NCI-H2196 (cell line): Measurements from ENCODE around the gene LARP1.
"Not testable (repeated sequence)": the region's sequence is repeated elsewhere in the genome, so short reads cannot be mapped to it uniquely, and the experiment has no call there.

Source experiments
- DNase-seq: peaks from one replicate; lab custom pipeline; 2025; ENCODE audit not compliant: unreplicated experiment; lab: John Stamatoyannopoulos, UW

LARP1 gene

DNA sequence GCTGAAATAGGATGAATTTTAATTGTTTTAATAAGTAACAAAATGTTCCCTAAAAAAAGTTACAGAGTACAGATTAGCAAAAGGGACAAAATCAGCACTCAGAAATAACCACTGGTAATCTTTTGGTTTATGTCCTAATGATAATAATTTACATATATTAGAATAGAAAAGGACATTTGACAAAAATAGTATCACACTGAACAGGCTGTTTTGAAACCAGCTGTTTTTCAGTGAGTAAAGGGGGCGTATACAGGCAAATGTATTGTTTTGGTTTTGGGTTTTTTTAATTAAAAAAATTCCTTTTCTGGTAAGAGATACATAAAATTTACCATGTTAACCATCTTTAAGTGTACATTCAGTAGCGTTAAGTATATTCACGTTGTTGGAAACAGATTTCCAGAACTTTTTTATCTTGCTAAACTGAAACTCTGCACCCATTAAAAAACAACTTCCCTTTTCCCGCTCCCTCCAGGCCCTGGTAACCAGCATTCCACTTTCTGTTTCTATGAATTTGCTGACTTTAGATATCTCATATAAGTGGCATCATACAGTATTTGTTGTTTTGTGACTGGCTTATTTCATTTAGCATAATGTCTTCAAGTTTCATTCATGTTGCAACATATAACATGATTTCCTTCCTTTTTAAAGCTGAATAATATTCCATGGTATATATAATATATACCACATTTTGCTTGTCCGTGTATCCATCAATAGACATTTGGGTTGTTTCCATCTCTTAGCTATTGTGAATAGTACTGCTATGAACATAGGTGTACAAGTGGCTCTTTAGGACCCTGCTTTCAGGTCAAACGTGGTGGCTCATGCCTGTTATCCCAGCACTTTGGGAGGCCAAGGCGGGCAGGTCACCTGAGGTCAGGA is 20.6 kb upstream of the LARP1 start:
- DNase-seq = no peak

DNA sequence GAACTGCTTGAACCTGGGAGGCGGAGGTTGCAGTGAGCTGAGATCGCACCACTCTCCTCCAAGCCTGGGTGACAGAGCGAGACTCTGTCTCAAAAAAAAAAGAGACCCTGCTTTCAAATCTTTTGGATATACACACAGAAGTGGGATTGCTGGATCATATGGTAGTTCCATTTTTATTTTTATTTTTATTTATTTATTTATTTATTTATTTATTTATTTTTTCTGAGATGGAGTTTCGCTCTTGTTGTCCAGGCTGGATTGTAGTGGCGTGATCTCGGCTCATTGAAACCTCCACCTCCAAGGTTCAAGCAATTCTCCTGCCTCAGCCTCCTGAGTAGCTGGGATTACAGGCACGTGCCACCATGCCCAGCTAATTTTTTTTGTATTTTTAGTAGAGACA is 19.8 kb upstream of the LARP1 start:
- DNase-seq = not testable (repeated sequence)

DNA sequence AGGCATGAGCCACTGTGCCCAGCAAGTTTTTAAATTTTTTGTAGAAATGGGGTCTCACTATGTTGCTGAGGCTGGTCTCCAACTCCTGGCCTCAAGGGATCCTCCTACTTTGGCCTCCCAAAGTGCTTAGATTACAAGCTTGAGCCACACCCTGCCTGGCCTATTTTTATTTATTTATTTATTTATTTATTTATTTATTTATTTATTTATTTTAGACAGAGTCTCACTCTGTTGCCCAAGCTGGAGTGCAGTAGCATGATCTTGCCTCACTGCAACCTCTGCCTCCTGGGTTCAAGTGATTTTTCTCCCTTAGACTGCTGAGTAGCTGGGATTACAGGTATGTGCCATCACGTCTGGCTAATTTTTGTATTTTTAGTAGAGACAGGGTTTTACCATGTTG is 18.8 kb upstream of the LARP1 start:
- DNase-seq = not testable (repeated sequence)

DNA sequence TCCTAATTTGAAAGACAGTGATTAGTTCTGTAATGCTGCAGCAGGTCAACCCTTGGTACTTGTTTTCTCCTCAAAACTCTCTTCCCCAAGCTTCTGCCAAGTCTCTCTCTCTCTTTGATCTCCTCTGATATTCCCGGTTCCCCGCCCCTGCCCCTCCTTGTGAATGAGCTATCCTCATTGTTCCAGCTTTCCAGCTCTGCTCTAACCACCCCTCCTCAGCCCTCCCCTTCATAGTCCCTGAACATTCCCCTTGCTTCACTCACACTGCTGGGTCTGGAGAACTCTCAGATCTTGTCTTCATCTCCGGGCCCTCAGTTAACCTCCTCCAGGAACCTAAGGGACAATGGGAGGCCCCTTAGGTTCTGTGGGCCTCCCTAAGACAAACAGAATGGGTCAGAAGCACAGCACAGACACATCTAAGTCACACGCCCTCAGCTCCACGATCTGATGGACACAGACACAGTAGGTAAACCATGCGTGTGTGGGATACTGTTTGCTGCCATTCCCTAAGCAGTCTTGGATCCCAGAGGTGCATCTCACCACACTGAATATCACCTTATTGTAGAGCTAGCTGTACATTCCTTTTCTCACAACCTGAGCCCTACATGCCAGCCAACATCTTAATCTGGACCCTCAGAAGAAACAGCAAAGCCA is 17.4 kb upstream of the LARP1 start:
- no peak for DNase-seq

DNA sequence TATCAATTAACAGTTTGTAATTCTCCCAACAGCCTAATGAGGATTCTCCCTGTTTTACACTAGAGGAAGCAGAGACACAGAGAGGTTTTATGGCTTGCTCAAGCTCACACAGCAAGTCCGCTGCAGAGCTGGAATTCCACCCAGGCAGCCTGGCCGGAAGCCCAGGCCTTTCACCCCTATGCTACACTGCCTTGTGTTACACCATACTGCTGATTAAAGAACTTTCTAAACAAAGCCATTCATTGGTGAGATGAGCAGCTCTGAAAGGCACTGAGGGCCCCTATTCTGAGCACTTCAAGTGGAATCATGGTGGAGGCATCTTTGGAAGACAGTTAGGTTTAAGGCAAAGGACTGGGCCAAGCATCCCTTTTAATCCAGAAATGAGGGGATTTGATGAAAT is 14.7 kb upstream of the LARP1 start:
- no peak for DNase-seq

DNA sequence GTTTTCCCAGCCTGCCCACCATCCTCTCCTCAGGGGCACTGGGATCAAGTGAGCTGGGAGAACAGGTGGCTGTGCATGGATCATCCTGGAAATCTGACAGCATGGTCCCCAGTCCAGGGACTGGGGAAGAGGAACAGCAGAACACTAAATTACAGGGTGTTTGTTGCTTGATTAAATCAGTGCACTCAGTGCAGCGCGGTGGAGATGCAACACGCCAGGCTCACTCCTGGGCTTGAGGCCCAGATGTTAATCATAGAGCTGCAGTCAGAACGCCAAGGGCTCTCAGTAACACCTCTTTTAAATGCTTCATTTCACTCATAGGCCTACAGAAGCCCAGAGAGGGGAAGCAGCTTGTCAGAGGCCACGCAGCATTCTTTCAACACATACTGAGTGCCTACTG is 14.2 kb upstream of the LARP1 start:
- no peak for DNase-seq

DNA sequence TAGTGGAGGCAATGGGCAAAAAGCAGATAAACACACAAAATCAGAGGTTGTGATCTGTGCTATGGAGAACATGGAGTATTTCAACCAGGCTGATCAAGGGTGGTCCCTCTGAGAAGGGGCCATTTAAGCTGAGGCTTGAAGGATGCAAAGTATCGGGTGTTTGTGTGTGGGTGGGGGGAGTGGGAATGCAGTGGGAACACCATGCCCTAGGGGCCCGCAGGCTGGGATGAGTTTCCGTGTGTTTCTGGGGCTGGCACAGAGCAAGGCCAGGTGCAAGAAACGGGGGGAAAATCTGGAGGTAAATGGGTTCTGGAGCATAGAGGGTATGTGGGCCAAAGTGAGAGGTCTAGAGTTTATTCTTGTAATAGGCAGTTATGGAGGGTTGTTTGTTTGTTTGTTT is 13.8 kb upstream of the LARP1 start:
- DNase-seq = no peak

DNA sequence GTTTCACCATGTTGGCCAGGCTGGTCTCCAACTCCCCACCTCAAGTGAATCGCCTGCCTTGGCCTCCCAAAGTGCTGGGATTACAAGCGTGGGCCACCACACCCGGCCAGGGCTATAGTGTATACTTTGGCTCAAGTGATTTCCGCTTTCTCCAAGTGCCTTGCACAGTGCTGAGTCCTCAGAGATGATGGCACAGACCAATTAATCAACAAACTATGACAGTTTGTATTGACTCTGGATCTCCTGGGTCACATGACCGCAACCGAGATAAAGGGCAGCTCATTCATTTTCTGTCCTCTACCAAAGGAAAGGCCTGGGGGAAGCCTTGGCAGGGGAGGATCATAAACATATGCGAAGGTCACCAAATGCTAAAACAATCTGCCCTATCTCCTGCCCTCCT is 11.4 kb upstream of the LARP1 start:
- no peak for DNase-seq

DNA sequence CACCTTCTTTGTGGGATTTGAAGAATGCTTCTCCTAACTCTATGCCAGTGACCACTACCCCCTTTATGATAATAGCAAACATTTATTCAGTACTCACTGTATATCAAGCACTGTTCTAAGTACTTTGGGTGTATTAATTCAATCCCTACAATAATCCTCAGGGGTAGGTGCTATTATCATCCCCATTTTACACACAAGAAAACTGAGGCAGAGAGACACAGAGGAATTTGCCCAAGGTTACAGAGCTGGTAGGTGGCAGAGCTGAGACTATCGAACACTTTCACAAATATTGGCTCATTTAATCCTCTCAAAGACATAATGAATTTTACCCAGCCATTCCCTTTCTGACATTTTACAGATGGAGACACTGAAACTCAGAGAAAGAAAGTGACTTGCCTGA is 9.8 kb upstream of the LARP1 start:
- no peak for DNase-seq

DNA sequence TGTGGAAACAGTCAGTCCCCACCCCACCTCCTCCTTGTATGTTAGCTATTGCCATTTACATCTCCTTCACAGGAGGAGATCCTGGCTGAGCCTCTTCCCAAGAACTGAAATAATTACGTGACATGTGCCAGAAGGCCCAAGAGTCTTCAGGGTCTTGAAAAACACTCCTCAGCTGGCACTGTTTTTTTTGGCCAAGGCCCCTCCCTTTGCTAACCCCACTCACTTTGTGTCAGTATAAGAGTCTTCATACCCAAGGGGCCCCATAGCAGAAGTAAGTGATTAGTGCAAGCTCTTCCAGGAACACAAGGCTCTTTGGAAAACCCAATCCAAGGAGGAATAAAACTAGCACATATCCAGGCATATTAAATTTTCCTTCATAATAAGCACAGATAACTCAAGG is 5.7 kb upstream of the LARP1 start:
- DNase-seq = no peak

DNA sequence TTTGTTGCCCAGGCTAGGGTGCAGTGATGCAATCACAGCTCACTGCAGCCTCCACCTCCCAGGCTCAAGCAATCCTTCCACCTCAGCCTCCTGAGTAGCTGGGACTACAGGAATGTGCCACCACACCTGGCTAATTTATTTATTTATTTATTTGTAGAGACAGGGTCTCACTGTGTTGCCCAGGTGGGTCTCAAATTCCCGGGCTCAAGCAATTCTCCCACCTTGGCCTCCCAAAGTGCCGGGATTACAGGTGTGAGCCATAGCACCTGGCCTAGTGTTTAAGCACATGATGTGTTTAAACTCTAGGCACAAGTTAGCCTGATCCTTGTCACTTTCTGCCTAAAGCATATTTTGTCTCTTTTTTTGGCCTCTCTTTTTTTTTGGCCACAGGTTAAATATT is 4.5 kb upstream of the LARP1 start:
- DNase-seq = not testable (repeated sequence)

DNA sequence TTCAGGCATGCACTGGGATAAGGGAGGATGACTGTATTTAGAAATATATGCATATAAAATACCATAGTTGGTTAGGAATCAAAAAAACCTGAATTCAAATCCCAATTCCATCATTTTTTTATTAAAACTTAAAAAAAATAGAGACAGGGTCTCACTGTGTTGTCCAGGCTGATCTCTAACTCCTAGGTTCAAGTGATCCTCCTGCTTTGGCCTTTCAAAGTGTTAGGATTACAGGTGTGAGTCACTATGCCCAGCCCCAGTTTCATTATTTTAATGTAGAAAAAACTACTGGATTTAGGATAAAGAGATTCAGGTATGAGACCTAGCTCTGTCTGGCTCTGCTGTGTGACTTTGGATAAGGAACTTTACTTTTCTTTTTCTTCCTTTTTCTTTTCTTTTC is 3.3 kb upstream of the LARP1 start:
- DNase-seq = no peak

DNA sequence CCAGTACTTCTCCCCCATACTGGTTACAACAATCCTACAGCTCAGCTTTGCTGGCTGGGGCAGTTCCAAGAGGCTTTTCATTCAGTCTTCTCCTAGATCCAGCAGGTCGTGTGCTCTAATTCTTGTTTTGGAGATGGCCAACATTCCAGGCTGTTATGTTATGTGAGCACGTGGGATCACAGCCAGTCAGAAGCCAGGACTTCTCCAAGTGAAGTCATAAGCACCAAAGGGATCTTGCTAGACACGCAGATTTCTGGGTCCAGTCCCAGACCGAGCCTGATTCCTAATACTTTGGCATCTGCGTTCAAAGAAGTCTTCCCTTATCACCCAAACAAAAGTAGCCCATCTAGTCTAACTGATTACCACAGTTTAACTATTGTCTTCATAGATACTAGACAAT is 1.4 kb upstream of the LARP1 start:
- no peak for DNase-seq

DNA sequence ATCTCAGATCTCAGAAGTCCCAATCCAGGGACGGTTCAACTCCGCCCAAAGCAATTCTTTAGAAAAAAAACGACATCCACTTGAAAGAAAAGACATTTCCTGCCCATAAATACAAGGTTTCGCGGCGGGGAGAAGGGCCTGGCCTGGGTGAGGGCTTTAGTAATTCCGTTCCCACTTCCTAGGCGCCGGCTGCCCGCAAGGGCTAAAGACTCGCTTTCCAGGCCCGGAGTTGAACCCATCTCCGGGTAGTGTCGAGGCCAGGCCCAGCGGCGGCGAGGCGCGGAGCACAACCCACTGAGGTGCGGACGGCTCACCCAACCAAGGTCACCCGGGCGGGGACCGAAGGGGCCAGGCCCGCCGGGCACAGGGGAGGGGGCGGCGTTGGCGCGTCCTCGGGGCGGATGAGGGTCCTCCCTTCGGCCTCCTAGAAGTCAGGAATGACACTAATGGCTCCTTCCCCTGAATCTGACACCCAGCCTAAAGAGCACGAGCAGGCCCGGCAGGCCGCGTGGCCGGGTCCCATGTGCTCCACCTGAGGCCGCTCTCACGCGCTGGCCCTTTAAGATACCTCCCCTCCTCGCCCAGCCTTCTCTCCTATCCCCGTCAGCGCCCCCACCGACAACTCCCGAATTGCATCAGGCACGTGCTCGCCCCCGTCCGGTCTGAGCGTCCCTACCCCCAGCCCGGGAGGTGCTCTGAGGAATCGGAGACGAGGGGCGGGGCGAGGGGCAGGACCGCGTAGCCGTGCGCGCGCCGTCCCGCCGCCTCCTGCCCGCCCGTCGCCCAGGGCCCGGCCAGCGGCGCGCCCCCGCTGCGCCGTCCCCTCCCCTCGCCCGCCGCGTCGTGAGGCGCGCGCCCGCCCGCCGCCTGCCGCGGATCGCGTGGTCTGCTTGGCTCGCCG is 467 bp upstream of the LARP1 start:
- peak; percentile 98 for DNase-seq

DNA sequence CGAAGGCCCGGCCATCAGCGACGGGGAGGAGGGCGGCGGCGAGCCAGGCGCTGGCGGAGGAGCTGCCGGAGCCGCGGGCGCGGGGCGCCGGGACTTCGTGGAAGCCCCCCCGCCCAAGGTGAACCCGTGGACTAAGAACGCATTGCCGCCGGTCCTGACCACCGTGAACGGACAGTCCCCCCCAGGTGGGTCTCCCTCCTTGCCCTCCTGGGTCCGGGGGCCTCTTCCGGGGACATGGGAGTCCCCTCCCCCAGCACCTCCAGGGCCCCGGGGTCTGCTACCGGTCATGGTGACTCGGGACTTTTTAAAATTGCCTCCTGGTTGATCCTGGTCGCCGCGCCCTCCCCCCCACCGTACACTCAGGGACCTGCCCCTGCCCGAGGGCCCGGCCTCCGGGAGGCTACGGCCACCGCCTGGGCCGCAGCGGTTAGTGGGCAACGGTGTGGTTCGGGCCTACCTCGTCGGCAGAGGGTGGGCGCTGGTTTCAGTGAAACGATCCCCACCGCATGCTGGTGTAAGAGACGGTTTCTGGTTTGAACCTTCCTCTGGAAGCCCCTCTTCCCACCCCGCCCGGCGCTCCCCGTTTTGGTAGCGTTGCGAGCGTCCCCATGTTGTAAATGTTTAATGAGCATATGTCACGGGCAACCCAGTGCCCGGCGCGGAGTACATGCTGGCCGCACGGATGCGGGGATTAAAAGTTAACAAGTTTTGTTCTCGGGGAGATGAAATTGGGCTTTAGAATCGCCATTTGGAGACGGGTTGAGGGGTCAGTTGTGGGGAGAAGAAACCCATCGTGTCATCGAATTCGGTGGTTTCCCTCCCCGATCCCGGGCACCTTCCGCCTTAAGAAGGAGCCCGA is 1.1 kb downstream of the LARP1 start:
- DNase-seq = no peak

DNA sequence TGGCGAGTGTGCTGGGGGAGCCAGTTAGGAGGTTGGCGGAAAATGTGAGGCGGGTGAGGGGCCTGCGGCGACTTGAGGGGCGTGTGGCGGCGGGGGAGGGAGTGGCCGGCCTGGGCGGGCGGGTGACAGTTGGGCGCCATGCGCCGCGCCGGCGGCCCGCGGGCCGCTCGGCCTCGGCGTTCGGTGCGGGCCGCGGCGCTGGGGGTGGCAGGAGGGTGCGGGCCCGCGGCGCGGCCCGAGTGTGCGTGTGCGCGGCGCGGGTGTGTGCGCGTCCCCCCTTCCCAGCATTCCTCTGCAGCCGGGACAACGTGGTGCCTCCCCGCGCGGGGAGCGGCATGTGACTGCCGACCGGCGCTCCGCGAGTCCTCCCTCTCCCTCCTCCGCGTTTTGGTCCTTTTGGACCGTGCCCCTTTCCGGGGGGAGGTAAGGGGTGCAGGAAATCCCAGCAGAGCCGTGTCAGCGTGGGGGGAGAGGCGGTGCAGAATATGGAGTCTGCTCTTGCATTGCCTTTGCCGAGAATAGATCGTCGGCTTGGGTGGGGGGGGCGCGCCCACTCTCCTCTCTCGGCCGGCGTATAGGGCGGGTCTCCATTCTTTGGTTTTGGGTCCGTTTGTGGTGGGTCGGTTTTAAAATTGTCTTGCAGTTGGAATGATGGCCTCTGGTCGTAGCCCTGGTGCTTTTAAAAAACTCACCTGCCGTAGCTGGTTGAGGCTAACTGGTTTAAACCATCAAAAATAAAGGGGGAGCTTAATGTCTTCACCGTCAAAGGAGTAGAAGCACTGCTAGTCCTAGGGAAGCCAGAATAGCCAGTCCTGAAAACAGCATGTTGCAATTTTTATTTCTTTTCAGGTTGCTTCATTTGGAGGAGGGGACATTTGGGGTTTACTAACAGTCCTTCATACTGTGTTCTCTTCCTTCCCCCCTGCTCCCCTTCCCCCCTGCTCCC is 2.0 kb downstream of the LARP1 start:
- no peak for DNase-seq

DNA sequence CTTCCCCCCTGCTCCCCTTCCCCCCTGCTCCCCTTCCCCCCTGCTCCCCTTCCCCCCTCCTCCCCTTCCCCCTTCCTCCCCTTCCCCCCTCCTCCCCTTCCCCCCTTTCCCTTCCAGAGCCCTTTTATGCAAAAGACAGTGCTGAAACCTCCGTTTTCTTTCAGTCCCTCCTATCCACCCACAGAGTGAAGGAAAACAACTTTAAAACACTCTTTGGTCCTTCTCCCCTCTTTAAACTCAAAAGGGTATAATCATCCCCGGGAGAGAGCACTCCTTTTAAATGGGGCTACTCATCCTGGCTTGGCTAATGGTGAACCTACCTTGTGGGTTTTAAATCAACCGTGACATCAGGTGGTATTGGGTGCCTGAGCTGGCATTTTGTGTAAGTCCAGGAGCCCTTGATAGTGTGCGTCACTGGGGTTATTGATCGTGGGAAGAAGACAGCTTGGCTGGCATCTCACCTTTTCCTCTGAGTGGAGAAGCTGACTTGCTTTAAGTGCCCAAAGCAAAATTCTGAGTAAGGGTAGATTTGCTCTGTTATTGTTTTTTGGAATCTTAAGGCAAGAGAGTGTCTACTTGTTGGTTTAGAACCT is 2.7 kb downstream of the LARP1 start:
- no peak for DNase-seq

DNA sequence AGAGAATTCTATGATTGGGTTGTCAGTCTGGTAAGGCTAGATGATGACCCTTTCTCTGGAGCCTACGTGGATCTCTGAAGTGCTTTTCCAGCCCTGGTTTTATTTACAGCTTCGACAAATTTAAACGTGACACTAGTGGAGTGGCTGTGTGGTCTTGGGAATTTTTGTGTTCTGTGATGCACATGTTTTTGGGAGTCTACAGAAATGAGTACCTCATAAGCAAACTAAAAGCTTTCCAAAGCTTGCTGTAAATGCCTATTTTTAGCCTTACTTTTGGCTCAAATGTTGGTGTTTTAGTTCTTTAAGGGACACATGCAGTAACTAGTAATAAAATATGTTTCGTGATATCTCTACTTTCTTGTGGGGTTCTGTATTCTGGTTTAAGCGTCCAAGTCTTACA is 3.3 kb downstream of the LARP1 start:
- DNase-seq = no peak

DNA sequence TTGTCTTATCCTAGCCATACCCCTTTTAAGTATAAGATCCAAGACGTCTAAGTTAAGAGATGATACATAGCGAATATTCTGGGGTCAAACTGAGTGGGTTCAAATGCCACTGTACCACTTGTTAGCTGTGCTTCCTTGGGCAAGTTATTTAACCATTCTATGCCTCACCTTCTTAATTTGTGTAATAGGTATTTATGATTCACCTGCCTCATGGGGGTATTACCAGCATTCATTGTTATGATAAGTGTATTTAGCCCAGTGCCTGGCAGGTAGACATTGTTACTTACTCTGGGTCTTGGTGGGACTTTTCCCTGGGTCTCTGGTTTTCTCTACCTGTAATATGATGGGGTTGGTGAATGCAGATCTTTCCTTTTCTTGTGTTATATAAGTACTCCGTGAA is 3.8 kb downstream of the LARP1 start:
- no peak for DNase-seq
